Measurements from ENCODE around the gene ZFP36L2.

The ZFP36L2 gene

GRCh38 chr2:43203373-43203772 lies 23.0 kb downstream of the ZFP36L2 start:
- no peak for DNase-seq (ENCODE audit: extremely low spot score)
- TF ChIP-seq TARDBP (IDR thresholded peaks at IDR 0.05) (no peak), FOXK2 (IDR thresholded peaks at IDR 0.05) (no peak), FOXA1 (IDR thresholded peaks at IDR 0.05) (no peak), L3MBTL2 (conservative IDR thresholded peaks at IDR 0.05) (no peak), ARNT (IDR thresholded peaks at IDR 0.05) (no peak)
- ChIA-PET POLR2A (interaction anchor here (1.8 kb wide), 1 partner anchor 25 kb away, joined by 4 read pairs; no protein-coding TSS in a partner anchor), CTCF (no interaction called here)

- ChIA-PET POLR2A (no interaction called here), CTCF (no interaction called here)
- TF ChIP-seq FOXM1 (IDR thresholded peaks at IDR 0.05; ENCODE audit: borderline replicate concordance) (no peak), BHLHE40 (IDR thresholded peaks at IDR 0.05; ENCODE audit: borderline replicate concordance) (no peak), HDGF (IDR thresholded peaks at IDR 0.05; ENCODE audit: borderline replicate concordance) (no peak), PKNOX1 (IDR thresholded peaks at IDR 0.05) (no peak), NFRKB (IDR thresholded peaks at IDR 0.05) (no peak), L3MBTL2 (conservative IDR thresholded peaks at IDR 0.05) (no peak), TARDBP (IDR thresholded peaks at IDR 0.05) (no peak), ARNT (IDR thresholded peaks at IDR 0.05) (no peak), FOXK2 (IDR thresholded peaks at IDR 0.05) (no peak), SP1 (IDR thresholded peaks at IDR 0.05) (no peak)
- no peak for DNase-seq (ENCODE audit: extremely low spot score)
These were observed 24.1 kb downstream of the ZFP36L2 start for GRCh38 chr2:43202289-43202688.

- no peak for DNase-seq (ENCODE audit: extremely low spot score)
- TF ChIP-seq HDGF (IDR thresholded peaks at IDR 0.05; ENCODE audit: borderline replicate concordance) (no peak), FOXK2 (IDR thresholded peaks at IDR 0.05) (no peak), SUZ12 (IDR thresholded peaks at IDR 0.05) (no peak), FOXM1 (IDR thresholded peaks at IDR 0.05; ENCODE audit: borderline replicate concordance) (no peak), ARNT (IDR thresholded peaks at IDR 0.05) (no peak), L3MBTL2 (conservative IDR thresholded peaks at IDR 0.05) (no peak), ELF4 (IDR thresholded peaks at IDR 0.05) (no peak), NFRKB (IDR thresholded peaks at IDR 0.05) (no peak), BHLHE40 (IDR thresholded peaks at IDR 0.05; ENCODE audit: borderline replicate concordance) (no peak), PKNOX1 (IDR thresholded peaks at IDR 0.05) (no peak), CTBP1 (IDR thresholded peaks at IDR 0.05; ENCODE audit: borderline replicate concordance) (no peak), FOXA1 (IDR thresholded peaks at IDR 0.05) (no peak), ZNF384 (IDR thresholded peaks at IDR 0.05) (no peak), LEF1 (IDR thresholded peaks at IDR 0.05; ENCODE audit: borderline replicate concordance) (no peak), SP1 (IDR thresholded peaks at IDR 0.05) (no peak), TARDBP (IDR thresholded peaks at IDR 0.05) (no peak)
- ChIA-PET CTCF (interaction anchor here (0.6 kb wide), 1 partner anchor 84 kb away, joined by 3 read pairs; no protein-coding TSS in a partner anchor), POLR2A (no interaction called here)
These were observed 24.9 kb downstream of the ZFP36L2 start for GRCh38 chr2:43201497-43201896.

- DNase-seq (ENCODE audit: extremely low spot score), result no peak
- ChIA-PET POLR2A (no interaction called here), CTCF (no interaction called here)
- TF ChIP-seq FOXM1 (IDR thresholded peaks at IDR 0.05; ENCODE audit: borderline replicate concordance) (no peak), NFRKB (IDR thresholded peaks at IDR 0.05) (no peak), PKNOX1 (IDR thresholded peaks at IDR 0.05) (no peak), BHLHE40 (IDR thresholded peaks at IDR 0.05; ENCODE audit: borderline replicate concordance) (no peak), SUZ12 (IDR thresholded peaks at IDR 0.05) (no peak), FOXK2 (IDR thresholded peaks at IDR 0.05) (no peak), L3MBTL2 (conservative IDR thresholded peaks at IDR 0.05) (no peak), SP1 (IDR thresholded peaks at IDR 0.05) (no peak), TARDBP (IDR thresholded peaks at IDR 0.05) (no peak), CTBP1 (IDR thresholded peaks at IDR 0.05; ENCODE audit: borderline replicate concordance) (no peak), ZNF384 (IDR thresholded peaks at IDR 0.05) (no peak), LEF1 (IDR thresholded peaks at IDR 0.05; ENCODE audit: borderline replicate concordance) (no peak)
These were observed 25.4 kb downstream of the ZFP36L2 start for GRCh38 chr2:43201016-43201415.

DNA sequence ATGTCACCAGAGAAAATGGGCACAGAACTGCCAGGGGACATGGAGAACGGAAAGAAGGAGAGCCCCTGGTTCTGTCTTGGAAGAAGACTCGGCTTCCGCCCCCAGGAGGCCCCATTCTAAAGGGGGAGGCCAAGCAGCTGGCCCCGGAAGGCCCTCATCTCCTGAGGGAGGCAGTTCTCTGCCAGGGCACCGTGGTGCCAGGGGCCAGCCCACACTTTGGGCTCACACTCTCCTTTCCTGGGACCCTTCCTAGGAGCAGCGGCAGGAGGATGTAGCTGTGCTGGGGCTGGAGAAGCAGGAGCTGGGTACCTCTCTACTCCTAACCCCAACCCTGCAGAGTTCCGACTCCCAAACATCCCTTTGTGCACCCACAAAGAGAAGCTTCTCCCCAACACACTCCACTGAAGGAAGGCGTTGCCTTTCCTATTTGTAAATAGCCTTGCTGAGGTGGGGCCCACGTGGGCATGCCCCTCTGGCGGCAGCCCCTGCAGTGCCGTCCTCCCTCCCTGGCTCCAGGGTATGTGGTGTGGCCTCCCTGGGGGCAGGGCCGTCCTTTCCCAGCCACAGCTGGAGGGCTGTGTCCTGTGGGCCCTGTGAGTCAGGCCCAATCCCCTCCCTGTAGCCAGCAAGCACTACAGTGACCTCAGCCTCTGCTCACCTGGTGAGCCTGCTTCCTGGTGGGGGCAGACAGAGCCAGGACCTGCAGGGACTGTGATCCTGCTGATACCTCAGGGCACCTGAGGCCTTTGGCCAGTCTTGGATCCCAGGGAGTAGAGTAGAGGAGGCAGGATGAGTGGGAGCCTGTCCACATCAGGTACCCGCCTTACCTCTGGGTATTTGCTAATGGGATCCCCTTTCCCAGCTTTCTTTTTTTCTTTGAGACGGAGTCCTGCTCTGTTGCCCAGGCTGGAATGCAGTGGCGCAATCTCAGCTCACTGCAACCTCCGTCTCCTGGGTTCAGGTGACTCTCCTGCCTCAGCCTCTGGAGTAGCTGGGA lies 26.6 kb downstream of the ZFP36L2 start:
- TF ChIP-seq FOXA1 (IDR thresholded peaks at IDR 0.05) (no peak), L3MBTL2 (conservative IDR thresholded peaks at IDR 0.05) (no peak), CTBP1 (IDR thresholded peaks at IDR 0.05; ENCODE audit: borderline replicate concordance) (no peak)
- DNase-seq (ENCODE audit: extremely low spot score), result no peak
- ChIA-PET CTCF (no interaction called here), POLR2A (no interaction called here)

GRCh38 chr2:43198263-43198662 lies 28.1 kb downstream of the ZFP36L2 start:
- CTCF ChIA-PET, result no interaction called here

More at GRCh38 chr2:43198263-43198662, 28.1 kb downstream of the ZFP36L2 start:
- TF ChIP-seq BHLHE40 (IDR thresholded peaks at IDR 0.05; ENCODE audit: borderline replicate concordance), result no peak
- TF ChIP-seq PKNOX1 (IDR thresholded peaks at IDR 0.05), result no peak
- no peak for TF ChIP-seq SUZ12 (IDR thresholded peaks at IDR 0.05)
- no peak for TF ChIP-seq FOXK2 (IDR thresholded peaks at IDR 0.05)
- TF ChIP-seq L3MBTL2 (conservative IDR thresholded peaks at IDR 0.05), result no peak
- no peak for TF ChIP-seq TARDBP (IDR thresholded peaks at IDR 0.05)
- POLR2A ChIA-PET, result no interaction called here
- DNase-seq (ENCODE audit: extremely low spot score), result no peak
